ENCODE measurements around the gene ICAM3.

The ICAM3 gene

GRCh38 chr19:10285393-10285792, 54.0 kb downstream of the ICAM3 start:
- ChIA-PET CTCF (interaction anchor here (0.6 to 2.9 kb wide), 7 partner anchors 14 to 355 kb away, joined by 3 to 6 read pairs (median 4); partner anchors contain the start of genes ICAM1 and TYK2), POLR2A (interaction anchor here (1.6 kb wide), 1 partner anchor 48 kb away, joined by 4 read pairs; the partner anchor contains the start of gene RAVER1)
- H3K4me3 ChIP-seq (ENCODE audit: low read depth, low read length), result no peak overlapping the region
- DNase-seq (ENCODE audit: low read depth, low spot score), result no peak
- no peak for TF ChIP-seq CTCF (IDR thresholded peaks at IDR 0.05; ENCODE audit: insufficient read depth, low read length, missing control alignments)

GRCh38 chr19:10284960-10285278, 54.5 kb downstream of the ICAM3 start:
- ChIA-PET POLR2A (interaction anchor here (1.6 kb wide), 1 partner anchor 49 kb away, joined by 4 read pairs; the partner anchor contains the start of gene RAVER1), CTCF (interaction anchor here (0.6 to 2.9 kb wide), 4 partner anchors 15 to 103 kb away, joined by 3 to 6 read pairs (median 4); partner anchors contain the start of genes ICAM1 and TYK2)
- TF ChIP-seq CTCF (IDR thresholded peaks at IDR 0.05; ENCODE audit: insufficient read depth, low read length, missing control alignments), result no peak
- H3K4me3 ChIP-seq (ENCODE audit: low read depth, low read length), result no peak overlapping the region
- DNase-seq (ENCODE audit: low read depth, low spot score), result no peak

- DNase-seq (ENCODE audit: low read depth, low spot score), result no peak
- H3K4me3 ChIP-seq (ENCODE audit: low read depth, low read length), result no peak overlapping the region
- ChIA-PET CTCF (interaction anchor here (0.6 to 2.9 kb wide), 7 partner anchors 13 to 103 kb away, joined by 3 to 9 read pairs (median 4); partner anchors contain the start of genes ICAM1 and TYK2), POLR2A (interaction anchor here (1.6 kb wide), 1 partner anchor 49 kb away, joined by 4 read pairs; the partner anchor contains the start of gene RAVER1)
- TF ChIP-seq CTCF (IDR thresholded peaks at IDR 0.05; ENCODE audit: insufficient read depth, low read length, missing control alignments), result no peak
Measured at GRCh38 chr19:10284065-10284959, 55.1 kb downstream of the ICAM3 start.

Data from AG04449 (cell line).